ENCODE data around the gene PPP1R36.

- peak; percentile 6 to 42 for TF ChIP-seq POLR2A (IDR thresholded peaks at IDR 0.05)
- TF ChIP-seq CTCF (IDR thresholded peaks at IDR 0.05) = no peak
Observed at GRCh38 chr14:64504897-64505794, 44.6 kb upstream of the PPP1R36 start.
